ENCODE measurements around the gene CFAP299. TPM values are rescaled to one million over a fixed set of nuclear protein-coding genes. Genes with fewer than 3 reads are reported as not detected.

CFAP299 gene
- total RNA-seq, 1 experiment from 2014 or later = not detected

DNA sequence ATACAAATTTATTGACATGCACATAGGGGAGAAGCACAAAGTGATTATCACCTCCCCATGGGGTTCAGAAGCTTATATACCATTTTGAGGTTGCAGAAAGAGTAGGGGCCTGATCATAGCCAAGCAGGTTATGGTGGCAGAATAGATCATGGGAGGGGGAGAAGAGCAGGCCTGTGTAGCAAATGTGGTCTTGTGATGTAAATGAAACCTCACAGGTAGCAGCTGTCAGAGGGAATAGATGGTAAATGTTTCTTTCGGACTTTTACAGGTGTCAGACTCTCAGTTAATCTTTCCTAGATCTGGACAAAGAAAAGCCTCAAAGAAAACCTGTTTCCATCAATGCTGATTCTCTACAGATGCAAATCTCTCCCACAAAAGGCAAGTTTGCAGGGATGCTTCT, 84.4 kb downstream of the CFAP299 start (continued):
- TF ChIP-seq ZFX (IDR thresholded peaks at IDR 0.05) (no peak), EZH2phosphoT487 (IDR thresholded peaks at IDR 0.05; ENCODE audit: borderline replicate concordance) (no peak), TCF7L2 (IDR thresholded peaks at IDR 0.05; ENCODE audit: borderline replicate concordance, extremely low read depth, insufficient read depth, insufficient read length) (no peak), SRF (IDR thresholded peaks at IDR 0.05; ENCODE audit: low read depth) (no peak)
- TF ChIP-seq, protein P1, sequence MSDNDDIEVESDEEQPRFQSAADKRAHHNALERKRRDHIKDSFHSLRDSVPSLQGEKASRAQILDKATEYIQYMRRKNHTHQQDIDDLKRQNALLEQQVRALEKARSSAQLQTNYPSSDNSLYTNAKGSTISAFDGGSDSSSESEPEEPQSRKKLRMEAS (IDR thresholded peaks at IDR 0.05) = no peak

DNA sequence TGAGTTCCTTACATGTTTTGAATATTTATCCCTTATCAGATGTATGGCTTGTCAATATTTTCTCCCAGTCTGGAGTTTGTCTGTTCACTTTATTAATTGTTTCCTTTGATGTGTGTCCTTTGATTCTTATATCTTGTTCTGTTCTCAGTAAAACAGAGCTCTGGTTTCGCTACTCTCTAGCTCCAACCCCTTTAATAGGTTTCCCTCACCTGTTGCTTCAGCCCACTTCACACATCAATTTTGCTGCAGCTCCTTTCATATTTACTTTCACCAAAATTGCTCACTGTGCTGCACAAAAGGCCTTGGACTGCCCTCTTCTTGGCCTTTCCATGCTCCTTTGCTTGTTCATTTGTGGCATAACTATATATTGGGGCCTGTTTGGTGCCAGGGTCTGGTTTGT, 85.1 kb downstream of the CFAP299 start:
- Histone ChIP-seq H3K4me2 (ENCODE audit: low read length) (no peak overlapping the region), H3K9me3 (ENCODE audit: control insufficient read depth in 1 of 2, insufficient read depth in 1 of 2, low read depth in 1 of 2, low read length in 2 of 2) (no peaks in the 10 kb centered on the region), H4K20me1 (ENCODE audit: insufficient read depth) (no peaks in the 10 kb centered on the region), H2AFZ (ENCODE audit: low read depth, low read length, poor library complexity, severe bottlenecking) (no peak overlapping the region), H3K9ac (ENCODE audit: low read length) (no peak overlapping the region), H3K27me3 (ENCODE audit: insufficient read depth, low read length) (peaks cover 12% of the 10 kb centered on the region; the same call in 1 of the 2 replicates), H3K27ac (ENCODE audit: low read depth, low read length) (no peak overlapping the region), H3K4me1 (ENCODE audit: control insufficient read depth in 1 of 2, insufficient read depth in 2 of 2, low read length in 2 of 2) (no peaks in the 10 kb centered on the region), H3K36me3 (ENCODE audit: control insufficient read depth in 1 of 2, insufficient read depth in 2 of 2, low read length in 2 of 2) (no peaks in the 10 kb centered on the region), H3K79me2 (ENCODE audit: insufficient read depth, low read length) (no peaks in the 10 kb centered on the region), H3K4me3 (replicated peaks in 1 of 2; ENCODE audit: low read depth in 1 of 2, low read length in 2 of 2) (no peak overlapping the region), H3K9me2 (ENCODE audit: insufficient read depth) (no peaks in the 10 kb centered on the region)
- POLR2A ChIA-PET = no interaction called here
- ATAC-seq (no peak), DNase-seq (ENCODE audit: low read depth, low spot score) (no peak)
- BruUV-seq (replicated peaks) = no TSS peak
- RAD21 ChIA-PET (ENCODE audit: low non-redundant PET in 1 of 2, low total read pairs in 2 of 2, uncharacterized antibody in 2 of 2, unreplicated experiment in 2 of 2) = no interaction called here
- TF ChIP-seq ELF1 (IDR thresholded peaks at IDR 0.05; ENCODE audit: borderline replicate concordance, low read depth) (no peak), POLR2A (IDR thresholded peaks at IDR 0.05; ENCODE audit: borderline replicate concordance, extremely low read depth, insufficient read depth, insufficient read length) (no peak), EGR1 (IDR thresholded peaks at IDR 0.05; ENCODE audit: low read depth) (no peak), RAD21 (IDR thresholded peaks at IDR 0.05; ENCODE audit: low read depth) (no peak), EZH2phosphoT487 (IDR thresholded peaks at IDR 0.05; ENCODE audit: borderline replicate concordance) (no peak), SRF (IDR thresholded peaks at IDR 0.05; ENCODE audit: low read depth) (no peak), SP1 (IDR thresholded peaks at IDR 0.05; ENCODE audit: low read depth) (no peak)
- TF ChIP-seq, protein P2, sequence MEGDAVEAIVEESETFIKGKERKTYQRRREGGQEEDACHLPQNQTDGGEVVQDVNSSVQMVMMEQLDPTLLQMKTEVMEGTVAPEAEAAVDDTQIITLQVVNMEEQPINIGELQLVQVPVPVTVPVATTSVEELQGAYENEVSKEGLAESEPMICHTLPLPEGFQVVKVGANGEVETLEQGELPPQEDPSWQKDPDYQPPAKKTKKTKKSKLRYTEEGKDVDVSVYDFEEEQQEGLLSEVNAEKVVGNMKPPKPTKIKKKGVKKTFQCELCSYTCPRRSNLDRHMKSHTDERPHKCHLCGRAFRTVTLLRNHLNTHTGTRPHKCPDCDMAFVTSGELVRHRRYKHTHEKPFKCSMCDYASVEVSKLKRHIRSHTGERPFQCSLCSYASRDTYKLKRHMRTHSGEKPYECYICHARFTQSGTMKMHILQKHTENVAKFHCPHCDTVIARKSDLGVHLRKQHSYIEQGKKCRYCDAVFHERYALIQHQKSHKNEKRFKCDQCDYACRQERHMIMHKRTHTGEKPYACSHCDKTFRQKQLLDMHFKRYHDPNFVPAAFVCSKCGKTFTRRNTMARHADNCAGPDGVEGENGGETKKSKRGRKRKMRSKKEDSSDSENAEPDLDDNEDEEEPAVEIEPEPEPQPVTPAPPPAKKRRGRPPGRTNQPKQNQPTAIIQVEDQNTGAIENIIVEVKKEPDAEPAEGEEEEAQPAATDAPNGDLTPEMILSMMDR (IDR thresholded peaks at IDR 0.05 in 2 of 3, conservative IDR thresholded peaks at IDR 0.05 in 1 of 3; ENCODE audit: borderline replicate concordance in 1 of 3, insufficient read depth in 1 of 3, low read depth in 2 of 3, low read length in 2 of 3) = no peak
- CTCF ChIA-PET = no interaction called here
- intact Hi-C loops (cut with micrococcal nuclease) = no loop called here

Data from HCT116 (cell line).